HG02973 (cell line): ENCODE measurements around the gene MYBPH.

Source experiments
- ATAC-seq: cut with Tn5 transposase; IDR thresholded peaks from one replicate; pipeline ENCODE4 v1.9.1; 2021; ENCODE audit warnings: moderate library complexity; ENCODE audit not compliant: unreplicated experiment

MYBPH gene

GRCh38 chr1:203131548-203132200, 44.0 kb downstream of the MYBPH start:
- no peak for ATAC-seq

- ATAC-seq, result no peak
Measured at GRCh38 chr1:203130358-203130985, 45.2 kb downstream of the MYBPH start.

- ATAC-seq, result no peak
Measured at GRCh38 chr1:203129501-203130231, 46.0 kb downstream of the MYBPH start.

DNA sequence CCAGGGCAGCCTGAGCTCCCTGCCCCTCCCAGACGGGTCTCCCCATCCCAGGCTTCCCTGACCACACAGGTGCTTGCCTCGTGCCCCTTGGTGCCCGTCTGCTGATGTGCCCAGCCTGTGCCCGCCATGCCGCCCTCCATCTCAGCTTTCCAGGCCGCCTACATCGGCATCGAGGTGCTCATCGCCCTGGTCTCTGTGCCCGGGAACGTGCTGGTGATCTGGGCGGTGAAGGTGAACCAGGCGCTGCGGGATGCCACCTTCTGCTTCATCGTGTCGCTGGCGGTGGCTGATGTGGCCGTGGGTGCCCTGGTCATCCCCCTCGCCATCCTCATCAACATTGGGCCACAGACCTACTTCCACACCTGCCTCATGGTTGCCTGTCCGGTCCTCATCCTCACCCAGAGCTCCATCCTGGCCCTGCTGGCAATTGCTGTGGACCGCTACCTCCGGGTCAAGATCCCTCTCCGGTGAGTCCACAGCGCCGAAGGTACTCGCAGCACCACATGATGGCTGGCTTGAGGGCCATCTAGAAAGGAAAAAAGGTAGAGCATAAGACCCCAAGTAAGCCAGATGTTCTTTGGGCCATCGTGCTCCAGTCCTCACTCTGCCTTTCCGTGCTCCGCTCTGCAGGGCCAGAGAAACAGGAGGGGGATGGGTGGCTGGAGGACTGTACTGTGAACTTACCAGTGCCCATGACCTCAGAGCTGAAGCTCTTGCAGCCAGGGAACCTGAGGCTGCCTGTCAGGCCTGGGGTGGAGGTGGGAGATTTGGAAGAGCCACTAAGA, 46.7 kb downstream of the MYBPH start:
- ATAC-seq, result no peak

DNA sequence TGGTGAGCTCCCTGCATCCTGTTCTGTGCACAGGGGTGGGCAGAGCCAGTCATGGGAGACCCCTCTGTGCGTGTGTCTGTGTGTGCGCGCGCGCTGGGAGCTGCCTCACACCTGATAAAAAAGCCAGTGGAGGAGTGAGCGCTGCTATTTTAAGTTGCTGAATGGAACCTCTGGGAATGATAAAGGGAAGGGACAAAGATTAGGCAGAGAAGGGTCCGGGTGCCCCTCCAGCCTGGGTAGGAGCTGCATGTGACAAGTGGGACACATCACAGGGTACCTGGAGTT, 47.3 kb downstream of the MYBPH start:
- no peak for ATAC-seq

DNA sequence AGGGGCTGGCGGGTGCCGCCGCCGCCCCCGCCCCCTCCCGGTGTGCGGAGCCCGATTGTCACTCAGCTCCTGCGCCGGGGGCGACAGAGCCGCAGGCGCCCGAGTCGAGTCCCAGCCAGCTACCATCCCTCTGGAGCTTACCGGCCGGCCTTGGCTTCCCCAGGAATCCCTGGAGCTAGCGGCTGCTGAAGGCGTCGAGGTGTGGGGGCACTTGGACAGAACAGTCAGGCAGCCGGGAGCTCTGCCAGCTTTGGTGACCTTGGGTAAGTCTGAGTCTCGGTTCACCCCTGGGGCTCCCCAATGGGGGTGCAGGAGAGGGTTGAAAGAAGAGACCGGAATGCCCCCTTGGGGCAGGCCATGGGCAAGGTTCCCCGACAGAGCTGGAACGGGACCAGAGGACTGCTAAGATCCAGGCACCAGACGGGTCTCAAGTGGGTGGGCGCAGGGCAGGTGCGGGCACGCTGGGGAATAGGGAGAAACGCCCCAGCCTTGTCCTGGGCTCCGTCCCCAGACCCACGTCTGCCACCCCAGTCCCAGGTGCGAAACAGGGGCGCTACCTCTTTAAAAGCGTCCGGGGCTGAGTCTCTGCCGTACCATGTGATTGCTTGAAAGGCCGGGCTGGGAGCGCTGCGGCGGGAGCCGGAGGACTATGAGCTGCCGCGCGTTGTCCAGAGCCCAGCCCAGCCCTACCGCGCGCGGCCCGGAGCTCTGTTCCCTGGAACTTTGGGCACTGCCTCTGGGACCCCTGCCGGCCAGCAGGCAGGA, 47.8 kb downstream of the MYBPH start, which contains the start of gene ADORA1:
Gene ADORA1, plus strand, starts transcription at position 61 of the 765 bp plus-strand sequence. CDS start 1,116 bp downstream, outside the sequence.
- no peak for ATAC-seq

DNA sequence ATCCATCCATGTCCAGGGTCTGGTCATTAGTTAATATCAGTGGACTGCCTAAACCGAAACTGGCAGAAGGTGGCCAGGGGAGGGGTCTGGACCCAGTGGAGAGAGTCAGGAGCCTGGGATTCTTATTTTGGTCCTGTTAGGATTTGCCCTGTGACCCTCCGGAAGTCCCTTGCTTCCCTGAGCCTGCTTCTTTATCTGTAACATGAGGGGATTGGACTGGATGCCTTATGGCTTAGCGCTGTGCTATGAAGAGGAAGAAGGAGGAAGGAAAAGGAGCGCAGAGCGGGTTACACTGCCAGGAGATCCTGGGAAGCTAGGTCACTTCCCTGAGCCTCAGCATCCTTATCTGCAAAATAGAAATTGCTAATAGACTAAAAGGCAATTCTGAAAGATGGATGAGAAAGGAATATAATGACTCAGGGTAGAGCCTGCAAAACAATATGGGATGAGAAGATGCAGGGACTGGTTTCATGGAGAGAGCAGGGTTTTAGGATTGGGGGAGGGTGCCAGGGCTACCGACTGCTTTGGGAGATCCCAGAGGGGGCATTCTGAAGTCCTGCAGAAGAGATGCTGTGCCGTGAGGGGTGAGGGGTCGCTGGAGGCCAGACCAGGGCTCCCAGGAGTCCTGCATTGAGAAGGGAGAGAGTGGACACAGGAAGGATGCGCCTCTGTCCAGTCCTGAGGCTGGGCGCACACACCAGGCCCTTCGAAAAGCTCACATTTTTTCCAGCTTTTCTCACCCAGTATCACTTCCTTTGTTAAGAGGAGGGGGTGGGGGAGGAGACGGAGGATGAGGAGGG, 48.6 kb downstream of the MYBPH start:
- no peak for ATAC-seq

- no peak for ATAC-seq
Measured at GRCh38 chr1:203126151-203126865, 49.3 kb downstream of the MYBPH start.

GRCh38 chr1:203124546-203125317, 50.9 kb downstream of the MYBPH start:
- no peak for ATAC-seq

DNA sequence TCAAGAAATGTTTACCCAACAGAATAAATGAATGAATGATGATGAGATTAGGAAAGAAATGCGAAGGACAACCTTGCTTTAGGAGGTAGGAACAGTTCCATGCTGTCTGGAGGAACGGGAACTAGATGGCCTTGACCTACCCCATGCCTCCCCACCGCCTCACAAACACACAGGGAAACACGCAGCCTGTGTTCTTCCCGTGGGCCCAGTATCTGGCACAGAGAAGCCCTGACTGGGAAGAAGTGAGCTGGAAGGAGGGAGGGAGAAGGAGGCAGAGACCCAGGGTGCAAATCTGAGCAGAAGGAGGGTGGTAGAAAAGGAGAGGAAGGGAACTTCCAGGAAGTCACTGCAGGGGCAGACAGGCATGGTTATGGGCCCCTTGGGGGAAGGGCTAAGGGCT, 51.6 kb downstream of the MYBPH start:
- no peak for ATAC-seq

- ATAC-seq, result no peak
Measured at GRCh38 chr1:203122159-203122558, 53.5 kb downstream of the MYBPH start.

DNA sequence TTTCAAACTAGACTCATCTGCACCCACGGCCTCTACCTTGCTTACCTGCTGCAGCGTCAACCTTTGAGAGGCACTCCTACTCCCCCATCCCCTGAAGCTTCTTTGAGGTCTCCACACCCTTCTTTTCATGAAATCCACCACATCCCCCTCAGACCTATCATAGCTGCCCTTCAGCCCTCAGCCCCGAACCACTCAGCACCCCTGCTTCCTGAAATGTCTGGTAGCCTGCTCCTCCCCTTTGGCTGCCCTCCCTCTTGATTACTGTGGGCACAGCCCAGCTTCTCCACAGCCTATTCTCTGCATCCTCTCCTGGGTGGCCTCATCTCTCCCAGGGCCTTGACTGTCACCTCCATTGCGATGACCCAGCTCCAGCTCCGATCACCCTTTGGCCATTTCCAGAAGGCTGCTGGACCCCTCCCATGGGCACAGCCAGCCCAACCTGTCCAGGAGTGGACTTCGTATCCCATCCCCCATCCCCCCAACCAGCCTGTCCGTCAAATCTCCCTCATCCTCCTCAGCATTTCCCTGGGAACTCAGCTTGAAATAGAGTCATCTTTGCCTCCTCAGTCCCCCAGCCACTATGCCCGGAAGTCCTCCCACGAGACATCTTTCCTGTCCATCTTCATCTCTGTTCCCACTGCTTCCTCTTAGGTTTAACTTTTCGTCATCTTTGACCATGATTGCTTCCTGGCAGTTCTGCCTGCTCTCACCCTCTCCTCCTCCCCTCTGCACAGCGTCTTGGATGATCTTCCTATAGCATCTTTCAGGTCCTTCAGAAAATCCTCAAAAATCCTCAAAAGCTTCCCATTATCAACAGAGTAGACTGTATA, 54.2 kb downstream of the MYBPH start:
- no peak for ATAC-seq

- ATAC-seq, result no peak
Measured at GRCh38 chr1:203120325-203121153, 55.1 kb downstream of the MYBPH start.
